ENCODE measurements around the gene TMC5. TPM values are rescaled to one million over a fixed set of nuclear protein-coding genes. Genes with fewer than 3 reads are reported as not detected.

The TMC5 gene
- total and polyA plus RNA-seq, 2 donors (not counting 3 experiments of a cell fraction or from before 2014, with no cell fraction given): not detected

DNA sequence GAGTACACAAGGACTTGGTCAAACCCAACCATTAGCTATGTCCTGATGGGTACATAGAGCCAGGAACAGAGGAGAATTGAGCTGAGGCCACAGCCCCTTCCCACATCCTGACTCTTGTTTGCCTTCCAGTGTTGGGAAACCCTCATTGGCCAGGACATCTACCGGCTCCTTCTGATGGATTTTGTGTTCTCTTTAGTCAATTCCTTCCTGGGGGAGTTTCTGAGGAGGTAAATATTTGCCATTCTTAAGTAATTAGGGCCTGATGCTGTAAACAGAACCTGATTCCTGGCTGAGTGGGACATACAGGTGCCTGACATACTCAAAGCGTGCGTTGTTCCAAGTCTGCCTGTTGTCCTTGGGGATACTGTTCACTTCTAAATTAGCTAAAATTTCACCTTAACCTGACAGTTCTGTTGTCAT, 61.6 kb downstream of the TMC5 start:
- Histone ChIP-seq H3K9me3 (replicated peaks; ENCODE audit: control insufficient read depth, insufficient read depth, low read length) (no peaks in the 10 kb centered on the region), H3K36me3 (ENCODE audit: control insufficient read depth in 2 of 2, extremely low read depth in 1 of 2, insufficient read depth in 2 of 2, low read length in 2 of 2) (no peaks in the 10 kb centered on the region), H4K20me1 (replicated peaks; ENCODE audit: control insufficient read depth, extremely low read depth, insufficient read depth, low read length) (no peaks in the 10 kb centered on the region), H3K9ac (replicated peaks; ENCODE audit: extremely low read depth, insufficient read depth, low read length) (no peak overlapping the region), H3K4me2 (ENCODE audit: insufficient read depth, low read length) (no peak overlapping the region), H3K27me3 (ENCODE audit: control insufficient read depth in 2 of 2, insufficient read depth in 2 of 2, low read length in 2 of 2) (no peaks in the 10 kb centered on the region), H3K4me1 (ENCODE audit: control insufficient read depth, extremely low read depth, insufficient read depth, low read length) (no peaks in the 10 kb centered on the region), H3K79me2 (ENCODE audit: control insufficient read depth, insufficient read depth, low read length) (no peaks in the 10 kb centered on the region), H3K4me3 (replicated peaks in 1 of 3; ENCODE audit: insufficient read depth in 1 of 3, low read depth in 1 of 3, low read length in 3 of 3) (no peak overlapping the region), H3K9me1 (replicated peaks; ENCODE audit: control insufficient read depth, extremely low read depth, insufficient read depth, low read length) (no peaks in the 10 kb centered on the region), H3K27ac (ENCODE audit: insufficient read depth, low read depth, low read length) (no peak overlapping the region), H2AFZ (ENCODE audit: low read depth, low read length) (no peak overlapping the region)
- no TSS peak for BruUV-seq (replicated peaks)
- dilution Hi-C loops (cut with MboI; ENCODE audit: extremely low pct_ligation_motif_present, low sequenced_read_pairs) (no loop called here), intact Hi-C loops (cut with micrococcal nuclease) (no loop called here)
- FAIRE-seq (no peak), DNase-seq (ENCODE audit: low read depth, low spot score) (no peak)
- ChIA-PET POLR2A (interaction anchor here (0.6 kb wide), 1 partner anchor 372 kb away, joined by 5 read pairs; no protein-coding TSS in a partner anchor), CTCF (no interaction called here)
- TF ChIP-seq JUN (IDR thresholded peaks at IDR 0.05; ENCODE audit: borderline replicate concordance, insufficient read depth, insufficient read length, low read depth): no peak
- TF ChIP-seq, protein P1, sequence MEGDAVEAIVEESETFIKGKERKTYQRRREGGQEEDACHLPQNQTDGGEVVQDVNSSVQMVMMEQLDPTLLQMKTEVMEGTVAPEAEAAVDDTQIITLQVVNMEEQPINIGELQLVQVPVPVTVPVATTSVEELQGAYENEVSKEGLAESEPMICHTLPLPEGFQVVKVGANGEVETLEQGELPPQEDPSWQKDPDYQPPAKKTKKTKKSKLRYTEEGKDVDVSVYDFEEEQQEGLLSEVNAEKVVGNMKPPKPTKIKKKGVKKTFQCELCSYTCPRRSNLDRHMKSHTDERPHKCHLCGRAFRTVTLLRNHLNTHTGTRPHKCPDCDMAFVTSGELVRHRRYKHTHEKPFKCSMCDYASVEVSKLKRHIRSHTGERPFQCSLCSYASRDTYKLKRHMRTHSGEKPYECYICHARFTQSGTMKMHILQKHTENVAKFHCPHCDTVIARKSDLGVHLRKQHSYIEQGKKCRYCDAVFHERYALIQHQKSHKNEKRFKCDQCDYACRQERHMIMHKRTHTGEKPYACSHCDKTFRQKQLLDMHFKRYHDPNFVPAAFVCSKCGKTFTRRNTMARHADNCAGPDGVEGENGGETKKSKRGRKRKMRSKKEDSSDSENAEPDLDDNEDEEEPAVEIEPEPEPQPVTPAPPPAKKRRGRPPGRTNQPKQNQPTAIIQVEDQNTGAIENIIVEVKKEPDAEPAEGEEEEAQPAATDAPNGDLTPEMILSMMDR (IDR thresholded peaks at IDR 0.05; ENCODE audit: extremely low read depth in 1 of 2, insufficient read depth in 1 of 2, low read depth in 1 of 2, low read length in 2 of 2): no peak
- TF ChIP-seq, protein P2, sequence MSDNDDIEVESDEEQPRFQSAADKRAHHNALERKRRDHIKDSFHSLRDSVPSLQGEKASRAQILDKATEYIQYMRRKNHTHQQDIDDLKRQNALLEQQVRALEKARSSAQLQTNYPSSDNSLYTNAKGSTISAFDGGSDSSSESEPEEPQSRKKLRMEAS (IDR thresholded peaks at IDR 0.05; ENCODE audit: insufficient read depth, insufficient read length): no peak
- no peak for TF ChIP-seq POLR2A (IDR thresholded peaks at IDR 0.05; ENCODE audit: low read depth, low read length)
- no peak for TF ChIP-seq MYC (IDR thresholded peaks at IDR 0.05; ENCODE audit: low read depth, low read length)
- TF ChIP-seq FOS (IDR thresholded peaks at IDR 0.05; ENCODE audit: borderline replicate concordance, insufficient read depth, low read length): no peak
- TF ChIP-seq POLR2AphosphoS5 (IDR thresholded peaks at IDR 0.05; ENCODE audit: insufficient read depth, low read depth, low read length): no peak
- no peak for TF ChIP-seq EZH2 (IDR thresholded peaks at IDR 0.05; ENCODE audit: borderline replicate concordance, low read depth, low read length, severe bottlenecking)
- TF ChIP-seq GATA2 (IDR thresholded peaks at IDR 0.05; ENCODE audit: insufficient read depth, insufficient read length, low read depth, low read length): no peak
